MM.1S (cell line): ENCODE data around the gene CCL5.

Source experiments
- DNase-seq: peaks from one replicate; pipeline ENCODE4 v3.0.0-alpha.2; 2015
- H2AFZ ChIP-seq: fragments of 300-600 bp; sonication (generic); 2 replicates; pipeline ENCODE4 v1.6.0; 2016; ENCODE audit warnings: antibody characterized with exemption, low read length
- H3F3A ChIP-seq: fragments of 300-600 bp; sonication (generic); 2 replicates; pipeline ENCODE4 v1.6.1; 2016; ENCODE audit warnings: mild to moderate bottlenecking, antibody characterized with exemption, low read length, moderate library complexity, mixed read lengths; ENCODE audit not compliant: insufficient read depth
- H3K27ac ChIP-seq: fragments of 300-600 bp; sonication (generic); 2 replicates; pipeline ENCODE4 v1.5.1; 2016; ENCODE audit warnings: mild to moderate bottlenecking, low read length
- H3K27me3 ChIP-seq: fragments of 300-600 bp; sonication (generic); replicated peaks from 2 replicates; pipeline ENCODE4 v1.6.0; 2016; ENCODE audit warnings: low read length; ENCODE audit not compliant: insufficient read depth
- H3K36me3 ChIP-seq: fragments of 300-600 bp; sonication (generic); replicated peaks from 2 replicates; pipeline ENCODE4 v1.6.1; 2016; ENCODE audit warnings: mild to moderate bottlenecking, low read length, mixed read lengths; ENCODE audit not compliant: insufficient read depth
- H3K4me1 ChIP-seq: fragments of 300-600 bp; sonication (generic); 2 replicates; pipeline ENCODE4 v1.6.1; 2016; ENCODE audit warnings: low read length, mixed read lengths
- H3K4me2 ChIP-seq: fragments of 300-600 bp; sonication (generic); 2 replicates; pipeline ENCODE4 v1.6.0; 2016; ENCODE audit warnings: low read depth, low read length
- H3K4me3 ChIP-seq: fragments of 300-600 bp; sonication (generic); 2 replicates; pipeline ENCODE4 v1.5.1; 2016; ENCODE audit warnings: low read length, mixed read lengths
- H3K79me2 ChIP-seq: fragments of 300-600 bp; sonication (generic); 2 replicates; pipeline ENCODE4 v1.6.1; 2016; ENCODE audit warnings: mixed run types, low read length, mixed read lengths
- H3K9ac ChIP-seq: fragments of 300-600 bp; sonication (generic); 2 replicates; pipeline ENCODE4 v1.6.1; 2016; ENCODE audit warnings: low read length, mixed read lengths
- H3K9me2 ChIP-seq: fragments of 300-600 bp; sonication (generic); replicated peaks from 2 replicates; pipeline ENCODE4 v1.6.1; 2016; ENCODE audit warnings: mild to moderate bottlenecking, low read length, mixed read lengths; ENCODE audit not compliant: insufficient read depth
- H3K9me3 ChIP-seq: fragments of 300-600 bp; sonication (generic); replicated peaks from 2 replicates; pipeline ENCODE4 v1.6.1; 2016; ENCODE audit warnings: mild to moderate bottlenecking, low read length, mixed read lengths; ENCODE audit not compliant: insufficient read depth
- H4K20me1 ChIP-seq: fragments of 300-600 bp; sonication (generic); 2 replicates; pipeline ENCODE4 v1.6.1; 2016; ENCODE audit warnings: mild to moderate bottlenecking, low read length, moderate library complexity, mixed read lengths; ENCODE audit not compliant: insufficient read depth
- EZH2 ChIP-seq: fragments of 300-600 bp; sonication (generic); optimal IDR thresholded peaks from 2 replicates; pipeline ENCODE3; 2017; ENCODE audit warnings: low read depth, mild to moderate bottlenecking, antibody characterized with exemption, low read length, mixed read lengths
- EZH2phosphoT487 ChIP-seq: fragments of 300-600 bp; sonication (generic); IDR thresholded peaks from 2 replicates; pipeline ENCODE4 v1.6.1; 2018; ENCODE audit warnings: antibody characterized with exemption, low read length
- TF ChIP-seq, protein P1 (sequence below): fragments of 300-600 bp; sonication (generic); IDR thresholded peaks from 2 replicates; pipeline ENCODE4 v1.5.1; 2016; ENCODE audit warnings: antibody characterized with exemption, low read length, mixed read lengths

Gene CCL5

DNA sequence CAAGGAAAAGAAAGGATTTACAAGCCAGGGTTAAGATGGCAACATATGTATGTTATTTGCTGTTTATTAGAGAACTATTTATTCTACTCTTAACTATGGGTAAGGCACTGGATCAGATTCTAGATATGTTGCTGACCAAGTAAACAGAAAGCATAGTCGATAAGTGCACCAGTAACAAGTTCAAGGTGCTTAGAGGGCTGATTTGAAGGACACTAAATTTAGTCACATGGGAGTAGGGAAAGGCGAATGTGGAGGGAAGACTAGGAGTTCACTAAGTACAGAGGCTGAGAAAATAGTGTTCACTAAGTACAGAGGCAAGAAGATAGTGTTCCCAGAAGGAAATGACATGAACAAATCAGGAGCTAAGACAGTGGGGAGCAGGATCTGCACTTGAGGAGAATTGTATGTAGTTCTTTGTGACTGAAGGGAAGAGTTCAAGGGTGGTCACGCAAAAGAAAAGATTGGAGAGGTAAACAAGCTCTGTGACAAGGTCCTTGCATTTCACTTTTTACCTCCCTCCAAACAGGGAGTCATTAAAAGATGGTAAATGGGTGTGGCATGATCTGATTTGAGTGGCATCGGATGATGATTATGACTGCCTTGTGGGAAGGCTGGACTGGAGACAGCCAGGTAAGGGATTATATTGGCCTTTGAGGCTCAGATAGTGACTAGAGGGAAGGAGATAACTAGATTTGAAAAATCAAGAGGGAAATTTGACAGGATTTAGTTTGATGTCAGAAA lies 32.4 kb downstream of the CCL5 start:
- Histone ChIP-seq H3K4me3 (no peak overlapping the region), H3K9me2 (no peaks in the 10 kb centered on the region), H3K27me3 (no peaks in the 10 kb centered on the region), H3K79me2 (no peaks in the 10 kb centered on the region), H2AFZ (no peak overlapping the region), H3K27ac (no peak overlapping the region), H3F3A (peaks cover 4% of the 10 kb centered on the region; the same call in 1 of the 2 replicates), H3K36me3 (peaks cover 15% of the 10 kb centered on the region), H3K9ac (no peak overlapping the region), H3K4me1 (no peaks in the 10 kb centered on the region), H3K4me2 (no peak overlapping the region), H3K9me3 (no peaks in the 10 kb centered on the region), H4K20me1 (peaks cover 3% of the 10 kb centered on the region; the same call in 1 of the 2 replicates)
- TF ChIP-seq EZH2phosphoT487, result no peak
- TF ChIP-seq, protein P1, sequence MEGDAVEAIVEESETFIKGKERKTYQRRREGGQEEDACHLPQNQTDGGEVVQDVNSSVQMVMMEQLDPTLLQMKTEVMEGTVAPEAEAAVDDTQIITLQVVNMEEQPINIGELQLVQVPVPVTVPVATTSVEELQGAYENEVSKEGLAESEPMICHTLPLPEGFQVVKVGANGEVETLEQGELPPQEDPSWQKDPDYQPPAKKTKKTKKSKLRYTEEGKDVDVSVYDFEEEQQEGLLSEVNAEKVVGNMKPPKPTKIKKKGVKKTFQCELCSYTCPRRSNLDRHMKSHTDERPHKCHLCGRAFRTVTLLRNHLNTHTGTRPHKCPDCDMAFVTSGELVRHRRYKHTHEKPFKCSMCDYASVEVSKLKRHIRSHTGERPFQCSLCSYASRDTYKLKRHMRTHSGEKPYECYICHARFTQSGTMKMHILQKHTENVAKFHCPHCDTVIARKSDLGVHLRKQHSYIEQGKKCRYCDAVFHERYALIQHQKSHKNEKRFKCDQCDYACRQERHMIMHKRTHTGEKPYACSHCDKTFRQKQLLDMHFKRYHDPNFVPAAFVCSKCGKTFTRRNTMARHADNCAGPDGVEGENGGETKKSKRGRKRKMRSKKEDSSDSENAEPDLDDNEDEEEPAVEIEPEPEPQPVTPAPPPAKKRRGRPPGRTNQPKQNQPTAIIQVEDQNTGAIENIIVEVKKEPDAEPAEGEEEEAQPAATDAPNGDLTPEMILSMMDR, result no peak
- no peak for TF ChIP-seq EZH2
- no peak for DNase-seq

DNA sequence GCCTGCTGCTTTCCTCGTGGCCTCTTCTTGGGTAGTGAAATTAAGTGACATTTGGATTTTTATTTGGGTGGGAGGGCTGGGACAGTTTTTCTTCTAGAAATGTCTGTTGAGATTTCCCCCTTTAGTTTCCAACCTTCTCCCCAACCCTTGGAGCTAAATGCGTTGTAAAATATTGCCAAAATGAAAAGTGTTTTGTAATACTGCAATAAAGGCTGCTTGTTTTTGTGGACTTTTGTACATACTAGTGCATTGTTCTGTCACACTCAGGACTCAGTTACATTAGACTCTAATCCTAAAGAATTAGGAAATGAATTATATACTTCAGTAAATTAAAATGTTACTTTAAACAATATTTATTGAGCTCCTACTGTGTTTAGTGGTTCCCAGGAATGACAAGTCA lies 33.2 kb downstream of the CCL5 start:
- Histone ChIP-seq H3K4me1 (no peaks in the 10 kb centered on the region), H3K4me2 (no peak overlapping the region), H4K20me1 (peaks cover 3% of the 10 kb centered on the region; the same call in 1 of the 2 replicates), H3K27me3 (no peaks in the 10 kb centered on the region), H3K9ac (no peak overlapping the region), H3K4me3 (no peak overlapping the region), H2AFZ (no peak overlapping the region), H3K9me3 (no peaks in the 10 kb centered on the region), H3K9me2 (no peaks in the 10 kb centered on the region), H3K27ac (no peak overlapping the region), H3K36me3 (peaks cover 19% of the 10 kb centered on the region), H3F3A (peaks cover 4% of the 10 kb centered on the region; the same call in 1 of the 2 replicates), H3K79me2 (peaks cover 6% of the 10 kb centered on the region; the same call in 1 of the 2 replicates)
- no peak for TF ChIP-seq EZH2phosphoT487
- no peak for TF ChIP-seq EZH2
- TF ChIP-seq, protein P1, result no peak
- DNase-seq, result no peak

DNA sequence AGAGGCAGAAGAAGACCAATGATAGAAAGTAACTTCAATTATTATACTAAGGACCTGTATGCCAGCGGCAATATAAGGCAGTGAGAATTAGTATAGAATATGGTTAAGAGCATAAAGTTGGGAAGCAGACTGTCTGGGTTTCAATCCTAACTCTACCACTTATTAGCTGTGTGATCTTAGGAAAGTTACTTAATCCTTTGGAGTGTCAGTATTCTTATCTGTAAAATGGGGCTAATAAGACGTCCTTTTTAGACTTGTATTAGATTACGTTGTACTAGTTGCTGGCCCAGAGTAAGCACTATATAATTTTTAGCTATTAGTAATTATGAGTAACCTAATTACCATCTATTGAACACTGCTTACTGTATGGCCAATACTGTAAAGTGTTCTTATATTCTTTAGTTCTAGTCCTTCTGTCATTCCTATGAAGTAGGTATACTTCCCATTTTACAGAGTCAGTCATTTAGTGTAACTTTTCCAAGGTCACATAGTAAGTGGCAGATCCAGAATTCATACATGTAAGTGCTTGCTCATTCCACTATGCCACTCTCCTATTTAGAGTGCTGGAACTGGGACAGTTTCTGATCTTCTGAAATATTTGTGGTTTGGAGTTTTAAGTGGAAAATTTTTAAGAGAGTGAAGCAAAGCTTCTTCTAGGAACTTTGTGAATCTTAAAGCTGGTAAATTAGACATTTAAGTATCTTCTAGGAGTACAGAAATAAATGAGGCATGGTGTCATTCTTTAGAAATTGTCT lies 33.9 kb downstream of the CCL5 start:
- Histone ChIP-seq H4K20me1 (peaks cover 3% of the 10 kb centered on the region; the same call in 1 of the 2 replicates), H3K4me3 (no peak overlapping the region), H3K9ac (no peak overlapping the region), H3F3A (peaks cover 4% of the 10 kb centered on the region; the same call in 1 of the 2 replicates), H3K4me1 (no peaks in the 10 kb centered on the region), H3K27me3 (no peaks in the 10 kb centered on the region), H2AFZ (no peak overlapping the region), H3K27ac (no peak overlapping the region), H3K9me2 (no peaks in the 10 kb centered on the region), H3K36me3 (peaks cover 22% of the 10 kb centered on the region), H3K4me2 (no peak overlapping the region), H3K79me2 (peaks cover 8% of the 10 kb centered on the region; the same call in 1 of the 2 replicates), H3K9me3 (no peaks in the 10 kb centered on the region)
- no peak for DNase-seq
- TF ChIP-seq EZH2 (no peak), EZH2phosphoT487 (no peak)
- TF ChIP-seq, protein P1, result no peak
